ENCODE data around the gene SF3B3. TPM values are rescaled to one million over a fixed set of nuclear protein-coding genes. Genes with fewer than 3 reads are reported as not detected.

Gene SF3B3
- total and polyA plus RNA-seq, 2 donors (not counting 1 experiment from before 2014, with no cell fraction given), result 67.1 to 266 TPM

GRCh38 chr16:70600730-70601129 lies 77.1 kb downstream of the SF3B3 start:
- whole genome bisulfite sequencing (ENCODE audit: insufficient coverage), result 70% methylated on average over 3 of the region's 3 CpGs
- H3K4me3 ChIP-seq (ENCODE audit: control extremely low read depth in 1 of 5, extremely low read depth in 1 of 5, insufficient read depth in 1 of 5, low read depth in 2 of 5, low read length in 4 of 5), result no peak overlapping the region
- H3K79me2 ChIP-seq (ENCODE audit: control insufficient read depth, insufficient read depth, low read length), result no peaks in the 10 kb centered on the region
- H3K4me1 Mint-ChIP-seq, result no peaks in the 10 kb centered on the region
- H2AFZ ChIP-seq (ENCODE audit: insufficient read depth, low read depth, low read length, poor library complexity, severe bottlenecking), result no peak overlapping the region
- no peak overlapping the region for H3K4me3 Mint-ChIP-seq
- no peaks in the 10 kb centered on the region for H3K9me3 ChIP-seq (ENCODE audit: control extremely low read depth in 1 of 3, control insufficient read depth in 2 of 3, insufficient read depth in 1 of 3, low read length in 2 of 3)
- H3K4me1 ChIP-seq (ENCODE audit: control insufficient read depth in 2 of 2, insufficient read depth in 2 of 2, low read length in 2 of 2), result no peaks in the 10 kb centered on the region
- no peaks in the 10 kb centered on the region for H3K36me3 ChIP-seq (replicated peaks in 1 of 2; ENCODE audit: control extremely low read depth in 1 of 2, control insufficient read depth in 1 of 2, extremely low read depth in 1 of 2, insufficient read depth in 2 of 2, low read length in 1 of 2)
- H3K27ac ChIP-seq (ENCODE audit: low read length in 2 of 2), result no peak overlapping the region
- intact Hi-C loops (cut with micrococcal nuclease), result no loop called here
- POLR2A ChIA-PET, result no interaction called here
- no peak overlapping the region for H3K9ac ChIP-seq (ENCODE audit: low read length)
- TF ChIP-seq CTCF (IDR thresholded peaks at IDR 0.05) (no peak), EZH2 (IDR thresholded peaks at IDR 0.05; ENCODE audit: borderline replicate concordance, insufficient read depth, low read depth, low read length, poor library complexity, severe bottlenecking) (no peak)
- CTCF ChIA-PET, result no interaction called here
- peaks cover 0 to 3% (median 0%) of the 10 kb centered on the region in 4 experiments for H3K27me3 ChIP-seq (replicated peaks in 1 of 4; ENCODE audit: control extremely low read depth in 1 of 4, control insufficient read depth in 3 of 4, insufficient read depth in 4 of 4, low read length in 3 of 4)
- no peak overlapping the region for H3K4me2 ChIP-seq (replicated peaks; ENCODE audit: low read depth, low read length, poor library complexity, severe bottlenecking)
- no peak overlapping the region for H3K27ac Mint-ChIP-seq
- peaks cover 10% of the 10 kb centered on the region for H3K27me3 Mint-ChIP-seq
- ATAC-seq (ENCODE audit: low read depth) (no peak), DNase-seq (no peak)
- no peaks in the 10 kb centered on the region for H3K9me3 Mint-ChIP-seq (ENCODE audit: insufficient read depth)
- no peaks in the 10 kb centered on the region for H4K20me1 ChIP-seq (ENCODE audit: control insufficient read depth, insufficient read depth, low read length, poor library complexity, severe bottlenecking)

- no peak overlapping the region for H3K4me3 ChIP-seq (ENCODE audit: control extremely low read depth in 1 of 5, extremely low read depth in 1 of 5, insufficient read depth in 1 of 5, low read depth in 2 of 5, low read length in 4 of 5)
- H3K9me3 ChIP-seq (ENCODE audit: control extremely low read depth in 1 of 3, control insufficient read depth in 2 of 3, insufficient read depth in 1 of 3, low read length in 2 of 3), result no peaks in the 10 kb centered on the region
- H3K79me2 ChIP-seq (ENCODE audit: control insufficient read depth, insufficient read depth, low read length), result no peaks in the 10 kb centered on the region
- no peak overlapping the region for H3K4me3 Mint-ChIP-seq
- H3K4me2 ChIP-seq (replicated peaks; ENCODE audit: low read depth, low read length, poor library complexity, severe bottlenecking), result no peak overlapping the region
- 81% methylated on average over 7 of the region's 8 CpGs for WGBS (ENCODE audit: insufficient coverage)
- no peak overlapping the region for H3K27ac ChIP-seq (ENCODE audit: low read length in 2 of 2)
- POLR2A ChIA-PET, result no interaction called here
- no peak overlapping the region for H3K27ac Mint-ChIP-seq
- H2AFZ ChIP-seq (ENCODE audit: insufficient read depth, low read depth, low read length, poor library complexity, severe bottlenecking), result no peak overlapping the region
- DNase-seq (no peak), ATAC-seq (ENCODE audit: low read depth) (no peak)
- no peaks in the 10 kb centered on the region for H4K20me1 ChIP-seq (ENCODE audit: control insufficient read depth, insufficient read depth, low read length, poor library complexity, severe bottlenecking)
- H3K9ac ChIP-seq (ENCODE audit: low read length), result no peak overlapping the region
- intact Hi-C loops (cut with micrococcal nuclease), result no loop called here
- H3K9me3 Mint-ChIP-seq (ENCODE audit: insufficient read depth), result no peaks in the 10 kb centered on the region
- H3K27me3 Mint-ChIP-seq, result peaks cover 10% of the 10 kb centered on the region
- H3K27me3 ChIP-seq (replicated peaks in 1 of 4; ENCODE audit: control extremely low read depth in 1 of 4, control insufficient read depth in 3 of 4, insufficient read depth in 4 of 4, low read length in 3 of 4), result peaks cover 0 to 3% (median 0%) of the 10 kb centered on the region in 4 experiments
- no peaks in the 10 kb centered on the region for H3K36me3 ChIP-seq (replicated peaks in 1 of 2; ENCODE audit: control extremely low read depth in 1 of 2, control insufficient read depth in 1 of 2, extremely low read depth in 1 of 2, insufficient read depth in 2 of 2, low read length in 1 of 2)
- CTCF ChIA-PET, result interaction anchor here (0.9 to 1.4 kb wide), 2 partner anchors 53 to 169 kb away, joined by 3 read pairs; no protein-coding TSS in a partner anchor
- TF ChIP-seq CTCF (IDR thresholded peaks at IDR 0.05), result no peak
- no peak for TF ChIP-seq EZH2 (IDR thresholded peaks at IDR 0.05; ENCODE audit: borderline replicate concordance, insufficient read depth, low read depth, low read length, poor library complexity, severe bottlenecking)
- H3K4me1 ChIP-seq (ENCODE audit: control insufficient read depth in 2 of 2, insufficient read depth in 2 of 2, low read length in 2 of 2), result no peaks in the 10 kb centered on the region
- no peaks in the 10 kb centered on the region for H3K4me1 Mint-ChIP-seq
Measured at GRCh38 chr16:70601576-70602575, 78.3 kb downstream of the SF3B3 start.
